Measurements from ENCODE around the gene FTO. TPM values are rescaled to one million over a fixed set of nuclear protein-coding genes. Genes with fewer than 3 reads are reported as not detected.

The FTO gene
- total and polyA plus RNA-seq, 2 of the 13 experiments (the other 11 are each of a cell fraction or from before 2014, with no cell fraction given), result 41.6 to 55.8 TPM

DNA sequence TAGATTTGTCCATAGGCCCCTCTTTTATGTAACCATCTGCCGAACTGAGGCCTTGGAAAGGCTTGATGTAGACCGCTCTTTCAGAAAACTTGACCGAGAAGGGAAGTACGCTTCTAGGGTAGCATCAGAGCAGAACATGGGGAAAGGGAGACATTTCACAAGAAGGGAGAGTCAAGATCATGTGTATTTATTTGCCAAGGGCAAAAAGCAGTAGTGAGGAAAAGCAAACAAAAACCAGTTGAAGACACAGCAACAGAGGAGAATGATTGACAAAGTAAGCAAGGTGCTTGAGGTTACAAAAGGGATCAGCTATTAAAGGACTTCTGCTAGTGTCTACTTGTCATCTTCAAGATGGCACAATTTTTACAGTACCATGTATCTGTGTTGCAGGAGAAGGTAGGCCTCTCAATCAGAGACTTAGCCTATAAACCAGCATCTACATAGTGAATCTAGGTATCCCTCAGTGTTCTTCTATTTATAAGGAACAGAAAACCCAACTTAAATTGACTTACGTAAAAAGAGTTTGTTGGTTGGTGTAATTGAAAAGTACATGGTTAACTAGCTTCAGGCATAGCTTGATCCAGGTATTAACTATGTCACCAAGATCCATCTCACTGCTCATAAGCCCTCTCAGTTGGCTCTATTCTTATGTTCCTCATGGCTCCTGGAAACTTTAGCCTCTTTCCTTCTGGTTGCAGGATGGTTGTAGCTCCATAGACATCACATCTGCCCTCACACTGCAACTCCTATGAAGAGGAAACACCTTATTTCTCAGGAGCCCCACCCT lies 294.3 kb downstream of the FTO start (continued):
- TF ChIP-seq, protein P1, sequence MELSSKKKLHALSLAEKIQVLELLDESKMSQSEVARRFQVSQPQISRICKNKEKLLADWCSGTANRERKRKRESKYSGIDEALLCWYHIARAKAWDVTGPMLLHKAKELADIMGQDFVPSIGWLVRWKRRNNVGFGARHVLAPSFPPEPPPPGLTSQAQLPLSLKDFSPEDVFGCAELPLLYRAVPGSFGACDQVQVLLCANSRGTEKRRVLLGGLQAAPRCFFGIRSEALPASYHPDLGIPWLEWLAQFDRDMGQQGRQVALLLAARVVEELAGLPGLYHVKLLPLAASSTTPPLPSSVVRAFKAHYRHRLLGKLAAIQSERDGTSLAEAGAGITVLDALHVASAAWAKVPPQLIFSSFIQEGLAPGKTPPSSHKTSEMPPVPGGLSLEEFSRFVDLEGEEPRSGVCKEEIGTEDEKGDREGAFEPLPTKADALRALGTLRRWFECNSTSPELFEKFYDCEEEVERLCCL (CRISPR knock-in tag; IDR thresholded peaks at IDR 0.05; ENCODE audit: borderline replicate concordance), result no peak
- peak; percentile 61; the same call in 1 of the 2 replicates for TF ChIP-seq CREM (IDR thresholded peaks at IDR 0.05)
- TF ChIP-seq CREM (CRISPR knock-in tag; IDR thresholded peaks at IDR 0.05), result no peak
- peak; percentile 76 for TF ChIP-seq SOX5 (CRISPR knock-in tag; IDR thresholded peaks at IDR 0.05; ENCODE audit: borderline replicate concordance)
- TF ChIP-seq MYC (CRISPR knock-in tag; IDR thresholded peaks at IDR 0.05; ENCODE audit: borderline replicate concordance), result no peak
- no peak for TF ChIP-seq SOX13 (IDR thresholded peaks at IDR 0.05)
- peak in 1 of 2 experiments; percentile 72; a peak in 1 of 4 replicates for TF ChIP-seq SOX13 (CRISPR knock-in tag; conservative IDR thresholded peaks at IDR 0.05 in 1 of 2, IDR thresholded peaks at IDR 0.05 in 1 of 2)
- peak; percentile 39; the same call in 1 of the 2 replicates for TF ChIP-seq HNF1B (CRISPR knock-in tag; IDR thresholded peaks at IDR 0.05)
- TF ChIP-seq POGZ (CRISPR knock-in tag; IDR thresholded peaks at IDR 0.05), result peak; percentile 24; the same call in 1 of the 2 replicates
- TF ChIP-seq AKAP8 (CRISPR knock-in tag; IDR thresholded peaks at IDR 0.05), result no peak
- TF ChIP-seq ATRX (CRISPR knock-in tag; IDR thresholded peaks at IDR 0.05; ENCODE audit: borderline replicate concordance), result no peak
- peak; percentile 51; the same call in 1 of the 2 replicates for TF ChIP-seq HDAC1 (CRISPR knock-in tag; IDR thresholded peaks at IDR 0.05)
- TF ChIP-seq, protein P2, sequence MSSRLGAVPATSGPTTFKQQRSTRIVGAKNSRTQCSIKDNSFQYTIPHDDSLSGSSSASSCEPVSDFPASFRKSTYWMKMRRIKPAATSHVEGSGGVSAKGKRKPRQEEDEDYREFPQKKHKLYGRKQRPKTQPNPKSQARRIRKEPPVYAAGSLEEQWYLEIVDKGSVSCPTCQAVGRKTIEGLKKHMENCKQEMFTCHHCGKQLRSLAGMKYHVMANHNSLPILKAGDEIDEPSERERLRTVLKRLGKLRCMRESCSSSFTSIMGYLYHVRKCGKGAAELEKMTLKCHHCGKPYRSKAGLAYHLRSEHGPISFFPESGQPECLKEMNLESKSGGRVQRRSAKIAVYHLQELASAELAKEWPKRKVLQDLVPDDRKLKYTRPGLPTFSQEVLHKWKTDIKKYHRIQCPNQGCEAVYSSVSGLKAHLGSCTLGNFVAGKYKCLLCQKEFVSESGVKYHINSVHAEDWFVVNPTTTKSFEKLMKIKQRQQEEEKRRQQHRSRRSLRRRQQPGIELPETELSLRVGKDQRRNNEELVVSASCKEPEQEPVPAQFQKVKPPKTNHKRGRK (CRISPR knock-in tag; IDR thresholded peaks at IDR 0.05), result 0 out of 2 replicates have a peak, but pooled peaks have one; percentile 25
- TF ChIP-seq SMC3 (IDR thresholded peaks at IDR 0.05; ENCODE audit: low read length), result no peak
- TF ChIP-seq, protein P3, sequence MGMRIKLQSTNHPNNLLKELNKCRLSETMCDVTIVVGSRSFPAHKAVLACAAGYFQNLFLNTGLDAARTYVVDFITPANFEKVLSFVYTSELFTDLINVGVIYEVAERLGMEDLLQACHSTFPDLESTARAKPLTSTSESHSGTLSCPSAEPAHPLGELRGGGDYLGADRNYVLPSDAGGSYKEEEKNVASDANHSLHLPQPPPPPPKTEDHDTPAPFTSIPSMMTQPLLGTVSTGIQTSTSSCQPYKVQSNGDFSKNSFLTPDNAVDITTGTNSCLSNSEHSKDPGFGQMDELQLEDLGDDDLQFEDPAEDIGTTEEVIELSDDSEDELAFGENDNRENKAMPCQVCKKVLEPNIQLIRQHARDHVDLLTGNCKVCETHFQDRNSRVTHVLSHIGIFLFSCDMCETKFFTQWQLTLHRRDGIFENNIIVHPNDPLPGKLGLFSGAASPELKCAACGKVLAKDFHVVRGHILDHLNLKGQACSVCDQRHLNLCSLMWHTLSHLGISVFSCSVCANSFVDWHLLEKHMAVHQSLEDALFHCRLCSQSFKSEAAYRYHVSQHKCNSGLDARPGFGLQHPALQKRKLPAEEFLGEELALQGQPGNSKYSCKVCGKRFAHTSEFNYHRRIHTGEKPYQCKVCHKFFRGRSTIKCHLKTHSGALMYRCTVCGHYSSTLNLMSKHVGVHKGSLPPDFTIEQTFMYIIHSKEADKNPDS (CRISPR knock-in tag; IDR thresholded peaks at IDR 0.05), result no peak
- 0 out of 2 replicates have a peak, but pooled peaks have one; percentile 12 for TF ChIP-seq MIXL1 (CRISPR knock-in tag; IDR thresholded peaks at IDR 0.05)
- peak; percentile 33; the same call in 1 of the 2 replicates for TF ChIP-seq NCOA2 (CRISPR knock-in tag; IDR thresholded peaks at IDR 0.05)
- peak; percentile 62; the same call in 1 of the 2 replicates for TF ChIP-seq TFE3 (CRISPR knock-in tag; IDR thresholded peaks at IDR 0.05)
- peak; percentile 58; the same call in 1 of the 2 replicates for TF ChIP-seq HDAC2 (CRISPR knock-in tag; IDR thresholded peaks at IDR 0.05)
- peak; percentile 18; the same call in 1 of the 2 replicates for TF ChIP-seq YEATS2 (CRISPR knock-in tag; IDR thresholded peaks at IDR 0.05; ENCODE audit: borderline replicate concordance)
- no peak for TF ChIP-seq IKZF4 (CRISPR knock-in tag; IDR thresholded peaks at IDR 0.05; ENCODE audit: borderline replicate concordance, low read depth, not compliant biosample characterization)
- peak; percentile 46; the same call in 1 of the 2 replicates for TF ChIP-seq KAT8 (CRISPR knock-in tag; IDR thresholded peaks at IDR 0.05)
